Stomach (tissue), 9 donors: ENCODE data around the gene SPIN1. TPM values are rescaled to one million over a fixed set of nuclear protein-coding genes. Genes with fewer than 3 reads are reported as not detected.

Source experiments
- DNase-seq, 2 donors: peaks; one replicate each; pipeline versions ENCODE4 v3.0.0 to v3.0.0-alpha.2; 2013 to 2019
- H3K27ac ChIP-seq, 5 donors: fragments of 200-600 bp in 4 of 5; sonication (generic) in 4 of 5; one replicate each; pipeline ENCODE4 v1.5.1; 2013 to 2019; ENCODE audit warnings: mild to moderate bottlenecking in 1 of 5, moderate library complexity in 1 of 5
- H3K27me3 ChIP-seq, 3 donors: fragments of 200-600 bp; sonication (generic); one replicate each; pipeline ENCODE4 v1.5.1; 2017 to 2019; ENCODE audit warnings: mixed run types in 1 of 3
- H3K36me3 ChIP-seq, 4 donors: fragments of 200-600 bp; sonication (generic); 1 replicate in 3 of 4; 2 replicates in 1 of 4; pipeline ENCODE4 v1.5.1; 2016 to 2019
- H3K4me1 ChIP-seq, 4 donors: fragments of 200-600 bp; sonication (generic); one replicate each; pipeline ENCODE4 v1.5.1; 2016 to 2019
- H3K4me3 ChIP-seq, 4 donors: fragments of 200-600 bp; sonication (generic) in 3 of 4; one replicate each; pipeline ENCODE4 v1.5.1; 2016 to 2019; ENCODE audit warnings: mild to moderate bottlenecking in 1 of 4
- H3K9me3 ChIP-seq, 4 donors: fragments of 200-600 bp; sonication (generic); one replicate each; pipeline ENCODE4 v1.5.1; 2016 to 2019
- EP300 ChIP-seq: sonication (generic); formaldehyde crosslinking; IDR thresholded peaks from one replicate; pipeline ENCODE4 v1.6.1; 2017; ENCODE audit warnings: antibody characterized with exemption
- POLR2A ChIP-seq, 4 donors: fragments of 450-650 bp; IDR thresholded peaks; one replicate each; pipeline ENCODE4 v1.6.1; 2016; ENCODE audit warnings: antibody characterized with exemption in 4 of 4, control low read depth in 2 of 4, mild to moderate bottlenecking in 1 of 4, moderate library complexity in 1 of 4
- POLR2AphosphoS5 ChIP-seq, 3 donors: sonication (generic); formaldehyde crosslinking; IDR thresholded peaks; one replicate each; pipeline ENCODE4 v1.6.1; 2016; ENCODE audit warnings: antibody characterized with exemption in 3 of 3
- WGBS, 5 donors: extraction: QIAGEN DNeasy Blood & Tissue Kit in 3 of 5; methylation state at CpG; one replicate each; pipeline versions ENCODE4 v1.1.5 to v1.1.7; 2013 to 2018; 5-methylcytosine and 5-hydroxymethylcytosine counted together
- intact Hi-C: fragments of 100-400 bp; cut with DNase I; formaldehyde crosslinking; loops from one replicate; pipeline ENCODE4 v1.15.1; 2023; ENCODE audit warnings: low total_unique reads
- polyA plus RNA-seq, 3 donors: library from polyadenylated mRNA; stranded (reverse); fragments of 200-250 nt; gene quantifications; one replicate each; pipeline ENCODE4 v1.2.3, GENCODE V29; 2013
- total RNA-seq, 5 donors: library from RNA; depleted of rRNA; stranded (reverse); fragments of >200 nt; gene quantifications; one replicate each; pipeline versions ENCODE4 v1.1.0 to v1.2.3, GENCODE V29; 2014 to 2016
- TF ChIP-seq, protein P1 (sequence below), 7 experiments: fragments of 450-650 bp in 4 of 7; fragments of 200-600 bp in 3 of 7; sonication (generic) in 3 of 7; IDR thresholded peaks; one replicate each; pipeline ENCODE4 v1.5.1; 2016 to 2019; ENCODE audit warnings: antibody characterized with exemption in 7 of 7, control low read depth in 2 of 7, mild to moderate bottlenecking in 1 of 7
- donor health status: healthy with polysubstance abuse.
- donor health status: Bipolar disorder and iron deficiency.
- donor health status: healthy.

Gene SPIN1
- total and polyA plus RNA-seq, 8 donors = 18.3 to 120 (median 33.8) TPM

GRCh38 chr9:88411471-88411870 is 23.2 kb downstream of the SPIN1 start:
- no peak overlapping the region for H3K4me3 ChIP-seq
- WGBS, 5 donors = 95 to 100% (median 97%) methylated on average over 4 of the region's 4 CpGs
- TF ChIP-seq POLR2A (IDR thresholded peaks at IDR 0.05) = no peak
- no peak for TF ChIP-seq POLR2AphosphoS5 (IDR thresholded peaks at IDR 0.05)
- TF ChIP-seq EP300 = no peak
- TF ChIP-seq, protein P1, sequence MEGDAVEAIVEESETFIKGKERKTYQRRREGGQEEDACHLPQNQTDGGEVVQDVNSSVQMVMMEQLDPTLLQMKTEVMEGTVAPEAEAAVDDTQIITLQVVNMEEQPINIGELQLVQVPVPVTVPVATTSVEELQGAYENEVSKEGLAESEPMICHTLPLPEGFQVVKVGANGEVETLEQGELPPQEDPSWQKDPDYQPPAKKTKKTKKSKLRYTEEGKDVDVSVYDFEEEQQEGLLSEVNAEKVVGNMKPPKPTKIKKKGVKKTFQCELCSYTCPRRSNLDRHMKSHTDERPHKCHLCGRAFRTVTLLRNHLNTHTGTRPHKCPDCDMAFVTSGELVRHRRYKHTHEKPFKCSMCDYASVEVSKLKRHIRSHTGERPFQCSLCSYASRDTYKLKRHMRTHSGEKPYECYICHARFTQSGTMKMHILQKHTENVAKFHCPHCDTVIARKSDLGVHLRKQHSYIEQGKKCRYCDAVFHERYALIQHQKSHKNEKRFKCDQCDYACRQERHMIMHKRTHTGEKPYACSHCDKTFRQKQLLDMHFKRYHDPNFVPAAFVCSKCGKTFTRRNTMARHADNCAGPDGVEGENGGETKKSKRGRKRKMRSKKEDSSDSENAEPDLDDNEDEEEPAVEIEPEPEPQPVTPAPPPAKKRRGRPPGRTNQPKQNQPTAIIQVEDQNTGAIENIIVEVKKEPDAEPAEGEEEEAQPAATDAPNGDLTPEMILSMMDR (IDR thresholded peaks at IDR 0.05) = no peak

DNA sequence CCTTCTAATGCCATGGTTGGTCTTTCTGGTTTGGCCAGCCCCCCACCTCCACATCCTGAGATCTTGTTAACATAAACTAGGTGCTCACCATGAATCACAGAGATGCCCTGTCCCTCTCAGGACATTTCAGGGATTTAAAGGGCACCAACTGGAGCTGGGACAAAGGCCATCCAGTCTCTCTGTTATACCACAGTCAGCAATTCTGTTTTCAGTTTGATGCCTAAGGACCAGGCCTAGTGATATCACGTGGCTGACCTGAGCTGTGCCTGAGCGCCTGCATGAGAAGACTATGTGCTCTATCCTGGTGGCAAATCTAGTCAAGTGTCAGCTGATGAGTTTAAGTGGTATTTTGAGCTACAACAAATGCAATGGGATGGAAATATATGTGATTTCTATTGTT is 26.1 kb downstream of the SPIN1 start:
- intact Hi-C loops = no loop called here
- Histone ChIP-seq H3K36me3 (peaks cover 13 to 46% (median 33%) of the 10 kb centered on the region in 4 donors), H3K4me3 (no peak overlapping the region), H3K27me3 (no peaks in the 10 kb centered on the region), H3K9me3 (peaks cover 3 to 33% (median 21%) of the 10 kb centered on the region in 4 donors), H3K27ac (no peak overlapping the region), H3K4me1 (no peaks in the 10 kb centered on the region)
- TF ChIP-seq POLR2A (IDR thresholded peaks at IDR 0.05) (no peak), EP300 (no peak), POLR2AphosphoS5 (IDR thresholded peaks at IDR 0.05) (no peak)
- TF ChIP-seq, protein P1 (IDR thresholded peaks at IDR 0.05) = no peak
- WGBS, 5 donors = 95 to 100% (median 99%) methylated on average over 2 of the region's 2 CpGs
- DNase-seq = no peak

More at GRCh38 chr9:88411471-88411870, 23.2 kb downstream of the SPIN1 start:
- Histone ChIP-seq H3K36me3 (peaks cover 0 to 19% (median 9%) of the 10 kb centered on the region in 4 donors), H3K27me3 (no peaks in the 10 kb centered on the region), H3K27ac (no peak overlapping the region), H3K4me1 (no peaks in the 10 kb centered on the region), H3K9me3 (peaks cover 0 to 24% (median 10%) of the 10 kb centered on the region in 4 donors)
- intact Hi-C loops = no loop called here
- DNase-seq = no peak

DNA sequence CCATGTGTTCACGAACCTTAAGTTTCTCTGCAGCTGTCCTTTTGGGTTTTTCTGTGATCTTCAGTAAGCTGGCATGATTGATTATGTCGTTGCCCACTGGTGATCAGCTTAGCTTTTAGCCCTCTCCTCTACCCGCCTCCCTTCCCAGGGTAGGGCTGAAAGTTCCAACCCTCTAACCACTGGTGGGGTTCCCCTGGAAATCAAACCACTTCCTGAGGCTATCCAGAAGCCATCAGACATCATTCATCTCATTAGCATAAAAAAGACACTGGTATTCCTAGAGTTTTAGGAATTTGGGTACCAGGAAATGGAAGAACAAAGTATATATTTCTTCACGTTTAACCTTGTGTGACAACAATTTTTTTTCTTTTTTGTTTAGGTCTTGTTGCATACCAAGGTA is 29.8 kb downstream of the SPIN1 start:
- Histone ChIP-seq H3K27me3 (no peaks in the 10 kb centered on the region), H3K4me1 (no peaks in the 10 kb centered on the region), H3K9me3 (peaks cover 7 to 43% (median 28%) of the 10 kb centered on the region in 4 donors), H3K4me3 (no peak overlapping the region), H3K36me3 (peaks cover 13 to 72% (median 45%) of the 10 kb centered on the region in 4 donors), H3K27ac (no peak overlapping the region)
- TF ChIP-seq EP300 (no peak), POLR2AphosphoS5 (IDR thresholded peaks at IDR 0.05) (no peak), POLR2A (IDR thresholded peaks at IDR 0.05) (no peak)
- TF ChIP-seq, protein P1 (IDR thresholded peaks at IDR 0.05) = no peak
- DNase-seq = no peak
- intact Hi-C loops = no loop called here
- 89 to 92% (median 91%) methylated on average over 4 of the region's 4 CpGs for WGBS, 5 donors

DNA sequence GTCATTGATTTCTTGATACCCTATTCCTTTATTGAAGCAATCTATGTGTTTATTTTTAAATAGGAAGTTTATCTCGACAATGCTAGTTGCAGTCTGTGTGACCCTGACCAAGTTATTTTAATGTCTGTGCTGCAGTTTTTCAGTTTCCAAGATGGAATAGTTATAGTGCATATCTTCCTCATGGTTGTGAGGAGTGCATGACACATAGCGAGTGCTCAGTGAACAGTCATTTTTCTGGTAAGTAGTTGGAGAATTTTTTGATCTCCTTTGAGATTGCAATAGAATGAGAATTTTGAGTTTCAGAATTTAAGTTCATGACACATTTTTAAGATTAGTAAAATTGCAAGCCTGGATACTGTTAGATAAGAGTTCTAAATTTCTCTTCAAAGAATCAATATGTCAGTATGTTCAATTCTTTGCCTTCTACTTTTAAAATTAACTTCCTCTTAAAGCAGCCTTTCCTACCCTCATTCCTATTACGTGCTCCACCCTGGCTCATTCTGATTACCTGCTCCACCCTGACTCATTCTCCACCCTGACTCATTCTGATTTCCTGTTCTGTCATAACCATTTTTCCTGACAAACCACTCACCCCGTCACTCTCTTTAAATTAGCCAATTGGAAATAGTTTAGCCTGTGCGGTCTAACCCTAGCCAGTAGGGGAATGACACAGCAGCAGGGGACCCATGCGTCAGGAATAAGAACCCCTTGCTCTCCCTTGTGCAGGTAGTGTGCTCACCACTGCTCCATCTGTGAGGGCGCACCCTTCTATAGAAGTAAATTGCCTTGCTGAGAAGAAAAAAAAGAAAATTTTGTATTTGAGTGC is 30.7 kb downstream of the SPIN1 start:
- Histone ChIP-seq H3K27me3 (no peaks in the 10 kb centered on the region), H3K36me3 (peaks cover 13 to 63% (median 44%) of the 10 kb centered on the region in 4 donors), H3K4me1 (no peaks in the 10 kb centered on the region), H3K4me3 (no peak overlapping the region), H3K27ac (no peak overlapping the region), H3K9me3 (peaks cover 7 to 34% (median 23%) of the 10 kb centered on the region in 4 donors)
- DNase-seq = no peak
- TF ChIP-seq POLR2AphosphoS5 (IDR thresholded peaks at IDR 0.05) (no peak), POLR2A (IDR thresholded peaks at IDR 0.05) (no peak)
- TF ChIP-seq, protein P1 (IDR thresholded peaks at IDR 0.05) = no peak
- 85 to 92% (median 91%) methylated on average over 7 of the region's 7 CpGs for WGBS, 5 donors
- intact Hi-C loops = no loop called here
